ENCODE measurements around the gene MARCKS. TPM values are rescaled to one million over a fixed set of nuclear protein-coding genes. Genes with fewer than 3 reads are reported as not detected.

Gene MARCKS
- total and polyA plus RNA-seq, 10 donors: 43.4 to 119 (median 70.6) TPM

GRCh38 chr6:113847447-113847846 is 9.7 kb upstream of the MARCKS start:
- Histone ChIP-seq H3K4me3 (no peak overlapping the region), H3K27ac (no peak overlapping the region), H3K4me1 (no peaks in the 10 kb centered on the region), H3K27me3 (replicated peaks in 1 of 7) (no peaks in the 10 kb centered on the region), H3K36me3 (no peaks in the 10 kb centered on the region), H3K9me3 (no peaks in the 10 kb centered on the region)
- TF ChIP-seq POLR2A (IDR thresholded peaks at IDR 0.05) (no peak), POLR2AphosphoS5 (IDR thresholded peaks at IDR 0.05) (no peak), CTCF (IDR thresholded peaks at IDR 0.05 in 8 of 11, conservative IDR thresholded peaks at IDR 0.05 in 3 of 11) (no peak)
- intact Hi-C loops (cut with DNase I; ENCODE audit: low total_unique reads): no loop called here
- DNase-seq: no peak
- WGBS, 5 donors: 89 to 98% (median 91%) methylated on average over 5 of the region's 5 CpGs

GRCh38 chr6:113848280-113848679 is 8.9 kb upstream of the MARCKS start:
- intact Hi-C loops (cut with DNase I; ENCODE audit: low total_unique reads): no loop called here
- Histone ChIP-seq H3K27ac (no peak overlapping the region), H3K4me3 (no peak overlapping the region), H3K4me1 (no peaks in the 10 kb centered on the region), H3K27me3 (replicated peaks in 1 of 7) (no peaks in the 10 kb centered on the region), H3K36me3 (no peaks in the 10 kb centered on the region), H3K9me3 (no peaks in the 10 kb centered on the region)
- no peak for DNase-seq
- TF ChIP-seq POLR2A (IDR thresholded peaks at IDR 0.05): no peak
- TF ChIP-seq CTCF (IDR thresholded peaks at IDR 0.05 in 8 of 11, conservative IDR thresholded peaks at IDR 0.05 in 3 of 11): no peak

DNA sequence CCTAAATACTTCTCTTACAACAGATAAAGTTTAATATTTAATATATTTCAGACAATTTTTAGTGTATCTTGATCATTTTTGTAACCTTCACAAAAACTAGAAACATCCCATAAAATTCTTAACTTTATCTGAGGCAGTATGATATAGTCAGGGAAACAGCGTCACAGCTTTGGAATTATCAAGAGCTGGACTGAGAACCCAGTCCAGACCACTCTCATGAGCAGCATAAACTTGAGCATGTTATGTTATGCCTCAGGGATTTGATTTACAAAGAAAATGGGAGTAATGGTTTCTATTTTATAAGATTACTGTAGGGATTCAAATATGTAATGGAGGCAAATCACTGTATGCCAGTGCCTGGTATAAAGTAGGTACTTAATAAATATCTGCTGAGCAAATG is 8.3 kb upstream of the MARCKS start:
- intact Hi-C loops (cut with DNase I; ENCODE audit: low total_unique reads): no loop called here

GRCh38 chr6:113853252-113853651 is 3.9 kb upstream of the MARCKS start:
- H3K9me3 ChIP-seq: no peaks in the 10 kb centered on the region
- intact Hi-C loops (cut with DNase I; ENCODE audit: low total_unique reads): no loop called here
- 93 to 96% (median 95%) methylated on average over 3 of the region's 3 CpGs for WGBS, 5 donors
- peaks cover 0 to 47% (median 24%) of the 10 kb centered on the region in 7 donors for H3K27me3 ChIP-seq (replicated peaks in 1 of 7)
- DNase-seq: no peak
- TF ChIP-seq POLR2A (IDR thresholded peaks at IDR 0.05) (no peak), CTCF (IDR thresholded peaks at IDR 0.05 in 8 of 11, conservative IDR thresholded peaks at IDR 0.05 in 3 of 11) (no peak), POLR2AphosphoS5 (IDR thresholded peaks at IDR 0.05) (no peak)
- H3K4me3 ChIP-seq: no peak overlapping the region
- peaks cover 0 to 44% (median 23%) of the 10 kb centered on the region in 6 donors for H3K4me1 ChIP-seq
- H3K27ac ChIP-seq: no peak overlapping the region
- no peaks in the 10 kb centered on the region for H3K36me3 ChIP-seq

More for the DNA sequence above, 8.3 kb upstream of the MARCKS start:
- peaks cover 0 to 3% (median 0%) of the 10 kb centered on the region in 7 donors for H3K27me3 ChIP-seq (replicated peaks in 1 of 7)
- TF ChIP-seq CTCF (IDR thresholded peaks at IDR 0.05 in 8 of 11, conservative IDR thresholded peaks at IDR 0.05 in 3 of 11): no peak
- no peak for TF ChIP-seq POLR2A (IDR thresholded peaks at IDR 0.05)
- TF ChIP-seq POLR2AphosphoS5 (IDR thresholded peaks at IDR 0.05): no peak
- H3K4me3 ChIP-seq: no peak overlapping the region
- peaks cover 0 to 2% (median 0%) of the 10 kb centered on the region in 6 donors for H3K4me1 ChIP-seq
- 88 to 96% (median 95%) methylated on average over 1 of the region's 1 CpG for WGBS, 5 donors
- H3K36me3 ChIP-seq: no peaks in the 10 kb centered on the region
- DNase-seq: no peak
- no peak overlapping the region for H3K27ac ChIP-seq
- no peaks in the 10 kb centered on the region for H3K9me3 ChIP-seq
